ENCODE data around the gene EEF1A2.

Gene EEF1A2

DNA sequence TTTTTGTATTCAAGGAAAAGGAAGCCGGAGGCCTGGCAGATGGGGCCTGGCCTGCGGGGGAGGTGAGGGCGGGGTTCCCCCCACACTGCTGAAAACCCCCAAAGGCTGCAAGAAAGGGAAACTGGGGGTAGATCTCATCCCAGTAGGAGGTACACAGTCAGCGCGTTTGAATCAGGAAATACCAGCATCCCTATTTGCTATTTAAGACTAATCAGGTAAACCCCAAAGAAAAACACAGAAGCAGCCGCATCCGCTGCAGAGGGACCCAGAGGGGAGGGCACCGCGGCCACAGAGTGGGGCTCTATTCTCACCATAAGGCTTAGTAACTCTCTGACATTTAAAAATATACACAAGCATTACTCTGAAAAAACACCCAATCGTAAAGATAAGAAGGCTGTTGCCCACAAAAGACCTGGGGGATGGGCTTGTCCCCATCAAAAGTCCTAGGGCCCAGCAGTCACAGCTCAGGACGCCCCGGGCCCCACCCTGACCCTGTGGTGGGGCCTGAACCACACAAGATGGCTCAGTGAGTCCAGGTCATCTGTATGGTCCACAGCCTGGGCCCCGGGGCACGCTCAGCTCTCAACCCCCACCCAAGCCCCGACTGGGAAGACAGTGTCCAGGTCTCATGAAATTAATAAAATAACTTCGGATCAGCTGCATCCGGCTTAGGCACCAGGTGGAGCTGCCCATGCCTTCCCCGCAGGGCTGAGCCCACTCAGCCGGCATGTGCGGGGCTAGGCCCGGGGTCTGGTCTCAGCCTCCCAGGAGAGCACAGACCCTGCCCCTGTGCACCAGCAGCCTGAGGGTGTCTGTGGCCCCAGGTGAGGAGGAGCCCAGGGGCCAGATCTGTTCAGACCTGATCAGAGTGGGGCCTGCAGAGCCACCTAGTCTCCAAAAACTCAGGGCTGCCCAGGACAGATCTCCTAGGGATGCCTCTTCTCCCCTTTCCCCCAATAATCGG, 57.5 kb downstream of the EEF1A2 start:
- H3K27me3 ChIP-seq (ENCODE audit: control insufficient read depth, low read length) = no peaks in the 10 kb centered on the region
- no peak overlapping the region for H3K4me2 ChIP-seq (ENCODE audit: low read length)
- no peaks in the 10 kb centered on the region for H3K79me2 ChIP-seq (ENCODE audit: control insufficient read depth, low read length)
- no peaks in the 10 kb centered on the region for H3K9me2 ChIP-seq (replicated peaks; ENCODE audit: control insufficient read depth, low read length)
- no peak for TF ChIP-seq EZH2phosphoT487 (IDR thresholded peaks at IDR 0.05; ENCODE audit: borderline replicate concordance, low read length)
- TF ChIP-seq, protein P1, sequence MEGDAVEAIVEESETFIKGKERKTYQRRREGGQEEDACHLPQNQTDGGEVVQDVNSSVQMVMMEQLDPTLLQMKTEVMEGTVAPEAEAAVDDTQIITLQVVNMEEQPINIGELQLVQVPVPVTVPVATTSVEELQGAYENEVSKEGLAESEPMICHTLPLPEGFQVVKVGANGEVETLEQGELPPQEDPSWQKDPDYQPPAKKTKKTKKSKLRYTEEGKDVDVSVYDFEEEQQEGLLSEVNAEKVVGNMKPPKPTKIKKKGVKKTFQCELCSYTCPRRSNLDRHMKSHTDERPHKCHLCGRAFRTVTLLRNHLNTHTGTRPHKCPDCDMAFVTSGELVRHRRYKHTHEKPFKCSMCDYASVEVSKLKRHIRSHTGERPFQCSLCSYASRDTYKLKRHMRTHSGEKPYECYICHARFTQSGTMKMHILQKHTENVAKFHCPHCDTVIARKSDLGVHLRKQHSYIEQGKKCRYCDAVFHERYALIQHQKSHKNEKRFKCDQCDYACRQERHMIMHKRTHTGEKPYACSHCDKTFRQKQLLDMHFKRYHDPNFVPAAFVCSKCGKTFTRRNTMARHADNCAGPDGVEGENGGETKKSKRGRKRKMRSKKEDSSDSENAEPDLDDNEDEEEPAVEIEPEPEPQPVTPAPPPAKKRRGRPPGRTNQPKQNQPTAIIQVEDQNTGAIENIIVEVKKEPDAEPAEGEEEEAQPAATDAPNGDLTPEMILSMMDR (IDR thresholded peaks at IDR 0.05; ENCODE audit: low read depth, low read length, poor library complexity, severe bottlenecking) = no peak
- H3F3A ChIP-seq (ENCODE audit: control insufficient read depth, insufficient read depth) = no peaks in the 10 kb centered on the region
- no peak overlapping the region for H3K4me3 ChIP-seq (ENCODE audit: low read length)
- H3K36me3 ChIP-seq (ENCODE audit: control insufficient read depth, low read length) = no peaks in the 10 kb centered on the region
- H3K9me3 ChIP-seq (ENCODE audit: control insufficient read depth, insufficient read depth, low read length) = peaks cover 32% of the 10 kb centered on the region; the same call in 1 of the 2 replicates
- H3K4me1 ChIP-seq (ENCODE audit: control insufficient read depth, low read length) = no peaks in the 10 kb centered on the region
- H4K20me1 ChIP-seq (ENCODE audit: control insufficient read depth, insufficient read depth, low read depth, low read length) = no peaks in the 10 kb centered on the region
- H3K27ac ChIP-seq (ENCODE audit: low read depth, low read length) = no peak overlapping the region

DNA sequence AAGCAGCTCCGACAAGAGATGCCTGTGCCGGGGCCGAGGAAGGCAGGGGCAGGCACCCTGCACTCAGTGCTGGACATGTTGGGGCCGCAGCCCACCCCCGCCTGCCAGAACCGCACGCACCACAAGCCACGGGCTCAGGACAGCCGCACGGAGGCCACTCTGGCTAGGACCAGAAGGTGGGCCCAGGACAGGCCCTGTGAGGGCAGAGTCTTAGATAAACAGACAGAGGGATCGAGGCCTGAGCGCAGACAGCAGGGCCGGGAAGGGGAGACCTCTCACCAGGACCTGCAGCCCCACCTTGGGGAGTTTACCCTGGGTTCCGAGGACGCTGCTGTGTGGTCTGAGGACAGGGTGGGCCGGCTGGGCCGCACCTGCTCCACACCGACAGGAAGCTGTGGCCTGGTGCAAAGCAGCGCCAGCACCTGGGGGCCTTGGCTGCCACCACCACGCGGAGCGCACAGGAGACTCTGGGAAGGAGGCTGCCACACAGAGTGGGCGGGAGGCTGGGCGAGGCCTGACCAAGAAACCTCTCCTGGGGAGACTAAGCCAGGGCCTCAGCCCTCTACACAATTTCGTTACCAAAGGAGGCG, 58.4 kb downstream of the EEF1A2 start:
- Histone ChIP-seq H3K4me3 (ENCODE audit: low read length) (no peak overlapping the region), H3K27ac (ENCODE audit: low read depth, low read length) (no peak overlapping the region), H3K4me1 (ENCODE audit: control insufficient read depth, low read length) (no peaks in the 10 kb centered on the region), H3K9me2 (replicated peaks; ENCODE audit: control insufficient read depth, low read length) (no peaks in the 10 kb centered on the region), H3F3A (ENCODE audit: control insufficient read depth, insufficient read depth) (no peaks in the 10 kb centered on the region), H3K4me2 (ENCODE audit: low read length) (no peak overlapping the region), H3K79me2 (ENCODE audit: control insufficient read depth, low read length) (no peaks in the 10 kb centered on the region), H3K9me3 (ENCODE audit: control insufficient read depth, insufficient read depth, low read length) (peaks cover 32% of the 10 kb centered on the region; the same call in 1 of the 2 replicates), H3K27me3 (ENCODE audit: control insufficient read depth, low read length) (no peaks in the 10 kb centered on the region), H3K36me3 (ENCODE audit: control insufficient read depth, low read length) (no peaks in the 10 kb centered on the region), H4K20me1 (ENCODE audit: control insufficient read depth, insufficient read depth, low read depth, low read length) (no peaks in the 10 kb centered on the region)
- no peak for TF ChIP-seq EZH2phosphoT487 (IDR thresholded peaks at IDR 0.05; ENCODE audit: borderline replicate concordance, low read length)
- TF ChIP-seq, protein P1 (IDR thresholded peaks at IDR 0.05; ENCODE audit: low read depth, low read length, poor library complexity, severe bottlenecking) = no peak

DNA sequence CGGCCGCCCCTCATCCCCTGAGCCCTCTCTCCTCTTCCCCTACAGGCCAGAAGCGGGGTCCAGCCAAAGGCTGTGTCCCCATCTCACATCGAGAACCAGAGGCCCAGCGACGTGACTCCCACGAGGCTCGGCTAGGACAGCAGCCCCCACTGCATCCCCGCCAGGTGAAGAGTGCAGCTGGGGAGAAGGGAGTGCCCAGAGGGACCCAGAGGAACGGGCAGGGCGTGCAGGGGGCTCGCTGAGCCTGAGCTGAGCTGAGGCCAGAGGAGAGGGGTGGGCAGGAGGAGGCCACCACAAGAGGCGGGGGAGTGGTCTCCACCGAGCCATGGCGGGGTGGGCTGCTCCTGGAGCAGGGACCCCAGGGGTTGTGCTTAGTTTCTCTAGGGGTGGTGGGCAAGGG, 59.0 kb downstream of the EEF1A2 start:
- H3K9me2 ChIP-seq (replicated peaks; ENCODE audit: control insufficient read depth, low read length) = no peaks in the 10 kb centered on the region
- H3K27ac ChIP-seq (ENCODE audit: low read depth, low read length) = no peak overlapping the region
- no peaks in the 10 kb centered on the region for H3K27me3 ChIP-seq (ENCODE audit: control insufficient read depth, low read length)
- H3F3A ChIP-seq (ENCODE audit: control insufficient read depth, insufficient read depth) = no peaks in the 10 kb centered on the region
- no peak for TF ChIP-seq EZH2phosphoT487 (IDR thresholded peaks at IDR 0.05; ENCODE audit: borderline replicate concordance, low read length)
- no peaks in the 10 kb centered on the region for H4K20me1 ChIP-seq (ENCODE audit: control insufficient read depth, insufficient read depth, low read depth, low read length)
- no peak overlapping the region for H3K4me2 ChIP-seq (ENCODE audit: low read length)
- peaks cover under 1% of the 10 kb centered on the region for H3K4me1 ChIP-seq (ENCODE audit: control insufficient read depth, low read length)
- H3K4me3 ChIP-seq (ENCODE audit: low read length) = no peak overlapping the region
- H3K79me2 ChIP-seq (ENCODE audit: control insufficient read depth, low read length) = no peaks in the 10 kb centered on the region
- H3K36me3 ChIP-seq (ENCODE audit: control insufficient read depth, low read length) = no peaks in the 10 kb centered on the region
- H3K9me3 ChIP-seq (ENCODE audit: control insufficient read depth, insufficient read depth, low read length) = peaks cover 26% of the 10 kb centered on the region; the same call in 1 of the 2 replicates
